ENCODE data around the gene CDH23.

CDH23 gene

GRCh38 chr10:71844695-71845094, 448.0 kb downstream of the CDH23 start:
- no peak overlapping the region for H3K4me3 ChIP-seq (ENCODE audit: low read depth, low read length)

GRCh38 chr10:71845410-71846405, 449.0 kb downstream of the CDH23 start:
- no peak overlapping the region for H3K4me3 ChIP-seq (ENCODE audit: low read depth, low read length)
- TF ChIP-seq CTCF (IDR thresholded peaks at IDR 0.05; ENCODE audit: borderline replicate concordance, insufficient read depth, low read depth, low read length), result no peak

More at GRCh38 chr10:71844695-71845094, 448.0 kb downstream of the CDH23 start:
- TF ChIP-seq CTCF (IDR thresholded peaks at IDR 0.05; ENCODE audit: borderline replicate concordance, insufficient read depth, low read depth, low read length), result no peak

GRCh38 chr10:71846816-71847215, 450.1 kb downstream of the CDH23 start:
- H3K4me3 ChIP-seq (ENCODE audit: low read depth, low read length), result no peak overlapping the region
- TF ChIP-seq CTCF (IDR thresholded peaks at IDR 0.05; ENCODE audit: borderline replicate concordance, insufficient read depth, low read depth, low read length), result no peak

- H3K4me3 ChIP-seq (ENCODE audit: low read depth, low read length), result no peak overlapping the region
- TF ChIP-seq CTCF (IDR thresholded peaks at IDR 0.05; ENCODE audit: borderline replicate concordance, insufficient read depth, low read depth, low read length), result no peak
Measured at GRCh38 chr10:71847418-71847817, 450.7 kb downstream of the CDH23 start.

GRCh38 chr10:71848325-71849275, 451.9 kb downstream of the CDH23 start:
- no peak for TF ChIP-seq CTCF (IDR thresholded peaks at IDR 0.05; ENCODE audit: borderline replicate concordance, insufficient read depth, low read depth, low read length)

GRCh38 chr10:71849461-71849908, 452.8 kb downstream of the CDH23 start:
- H3K4me3 ChIP-seq (ENCODE audit: low read depth, low read length), result no peak overlapping the region
- TF ChIP-seq CTCF (IDR thresholded peaks at IDR 0.05; ENCODE audit: borderline replicate concordance, insufficient read depth, low read depth, low read length), result no peak

More at GRCh38 chr10:71848325-71849275, 451.9 kb downstream of the CDH23 start:
- no peak overlapping the region for H3K4me3 ChIP-seq (ENCODE audit: low read depth, low read length)

All from GM12875 (cell line).